CD4-positive, alpha-beta T cell treated with Interleukin-4 for 1 hour (primary cell): ENCODE data around the gene DTL.

ENCODE experiments used
- DNase-seq, 2 donors: peaks; one replicate each; pipeline ENCODE4 v3.0.0-alpha.2; 2020 to 2022

DTL gene

GRCh38 chr1:212137854-212138253, 102.3 kb downstream of the DTL start:
- DNase-seq = no peak

GRCh38 chr1:212138457-212138856, 102.9 kb downstream of the DTL start:
- no peak for DNase-seq

DNA sequence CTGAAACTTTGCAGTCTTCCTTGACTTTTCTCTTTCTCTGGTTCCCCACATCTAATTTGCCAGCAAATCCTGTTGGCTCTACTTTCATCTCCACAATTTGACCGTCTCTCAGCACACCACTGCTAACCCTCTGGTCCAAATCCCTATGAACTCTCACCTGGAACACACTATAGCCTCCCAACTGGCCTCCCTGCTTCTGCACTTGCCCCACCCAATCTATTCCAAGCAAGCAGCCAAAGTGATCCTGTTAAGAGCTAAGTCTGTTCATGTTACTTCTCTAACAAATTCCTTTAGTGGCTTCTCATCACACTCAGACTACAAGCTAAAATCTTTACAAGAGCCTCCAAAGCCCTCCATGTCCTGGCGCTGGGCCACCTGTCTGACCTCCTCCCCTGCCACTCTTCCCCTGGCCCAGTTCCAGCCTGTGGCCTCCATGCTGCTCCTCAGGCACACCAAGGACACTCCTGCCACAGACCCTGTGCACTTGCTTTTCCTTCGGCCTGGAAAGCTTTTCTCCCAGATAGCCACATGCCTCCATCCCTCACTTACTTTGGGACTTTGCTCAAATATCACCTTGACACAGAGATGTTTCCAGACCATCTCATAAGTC, 104.1 kb downstream of the DTL start:
- no peak for DNase-seq

DNA sequence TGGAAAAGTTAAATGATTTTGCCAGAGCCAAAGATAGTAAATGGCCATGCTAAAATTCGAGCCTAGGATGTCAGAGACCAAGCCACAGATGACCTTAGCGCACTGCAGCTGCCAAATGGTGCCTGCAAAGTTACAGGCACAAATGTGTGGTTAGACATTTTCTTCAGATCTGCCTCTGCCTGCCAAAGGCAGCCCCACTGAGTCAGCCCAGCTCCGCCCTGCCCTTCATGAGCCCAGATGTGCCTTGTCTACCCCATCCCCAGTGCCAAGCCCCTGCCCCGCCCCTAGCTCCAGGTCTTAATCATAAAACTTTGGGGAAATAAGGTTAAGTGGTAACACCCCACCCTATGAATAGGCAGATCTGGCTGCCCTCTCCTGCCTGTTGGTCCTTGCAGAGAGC, 105.9 kb downstream of the DTL start:
- DNase-seq = no peak

DNA sequence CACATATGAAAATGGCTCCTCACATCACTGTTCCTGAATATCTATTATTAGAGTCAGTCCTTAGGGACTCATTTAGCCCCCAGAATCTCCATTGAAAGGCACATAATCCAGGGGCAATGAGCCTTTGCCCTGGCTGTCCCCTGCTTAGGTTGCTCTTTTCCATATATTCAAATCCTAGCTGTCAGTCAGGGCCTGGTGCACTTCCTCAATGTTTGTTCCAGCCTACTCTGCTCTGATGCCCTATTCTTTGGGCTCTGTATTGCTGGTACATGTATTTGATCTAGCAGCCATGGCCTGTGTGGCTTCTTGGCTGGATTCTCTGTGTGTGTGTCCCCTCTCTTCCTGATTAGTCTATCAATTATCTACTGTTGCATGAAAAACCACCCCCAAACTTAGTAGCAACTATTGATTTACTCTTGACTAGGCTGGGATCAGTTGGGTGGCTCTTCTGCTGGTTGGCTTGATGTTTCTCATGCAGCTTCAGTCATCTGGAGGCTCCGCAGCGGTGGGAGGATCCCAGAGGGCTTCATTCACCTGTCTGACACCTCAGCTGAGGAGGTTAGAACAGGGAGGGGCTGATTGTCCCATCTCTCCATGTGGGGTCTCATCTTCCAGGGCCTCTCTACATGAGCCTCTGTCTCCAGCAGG, 107.5 kb downstream of the DTL start:
- DNase-seq = no peak

DNA sequence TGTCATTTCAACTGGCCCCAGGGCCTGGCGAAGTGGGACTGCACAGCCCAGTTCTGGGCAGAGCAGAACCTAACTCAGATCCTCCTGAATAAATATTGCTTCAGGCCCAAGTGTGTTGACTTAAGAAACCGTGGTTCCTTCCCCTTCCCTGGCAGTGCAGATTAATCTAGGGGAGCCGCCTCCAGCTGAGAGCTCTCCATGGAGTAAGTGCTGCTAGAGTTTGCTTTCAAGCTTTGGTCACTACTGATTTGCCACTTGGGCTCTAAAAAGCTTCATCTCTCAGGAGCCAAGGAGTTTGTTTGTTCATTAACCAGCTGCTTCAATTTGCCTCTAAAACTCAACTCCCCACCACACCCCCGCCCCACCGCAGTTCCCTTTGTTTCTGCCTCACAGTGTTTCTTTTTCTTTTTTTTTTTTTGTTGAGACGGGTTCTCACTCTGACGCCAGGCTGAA, 112.1 kb downstream of the DTL start:
- DNase-seq = no peak

GRCh38 chr1:212149566-212149965, 114.0 kb downstream of the DTL start:
- DNase-seq = no peak

DNA sequence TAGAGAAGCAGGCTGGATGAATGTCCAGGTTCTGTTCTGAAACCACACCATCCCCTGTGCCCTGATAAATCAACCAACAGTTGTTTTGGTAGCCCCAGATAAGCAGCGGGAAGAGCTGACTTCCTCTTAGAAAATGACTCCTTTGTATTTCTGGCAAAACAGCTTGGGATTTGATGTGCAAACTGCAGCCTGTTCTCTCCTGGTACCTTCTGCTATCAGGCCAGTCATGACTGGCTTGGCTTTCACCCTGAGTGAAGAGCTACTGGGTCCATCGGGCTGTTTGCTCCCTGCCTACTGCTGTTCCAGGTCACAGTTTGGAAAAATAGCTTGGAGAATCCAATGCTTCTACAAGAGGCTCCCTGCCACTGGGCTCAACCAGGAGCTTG, 116.8 kb downstream of the DTL start:
- no peak for DNase-seq

- DNase-seq = no peak
Observed at GRCh38 chr1:212152869-212153268, 117.3 kb downstream of the DTL start.

- no peak for DNase-seq
Observed at GRCh38 chr1:212153635-212154034, 118.1 kb downstream of the DTL start.
